ENCODE data around the gene CDH13.

The CDH13 gene

DNA sequence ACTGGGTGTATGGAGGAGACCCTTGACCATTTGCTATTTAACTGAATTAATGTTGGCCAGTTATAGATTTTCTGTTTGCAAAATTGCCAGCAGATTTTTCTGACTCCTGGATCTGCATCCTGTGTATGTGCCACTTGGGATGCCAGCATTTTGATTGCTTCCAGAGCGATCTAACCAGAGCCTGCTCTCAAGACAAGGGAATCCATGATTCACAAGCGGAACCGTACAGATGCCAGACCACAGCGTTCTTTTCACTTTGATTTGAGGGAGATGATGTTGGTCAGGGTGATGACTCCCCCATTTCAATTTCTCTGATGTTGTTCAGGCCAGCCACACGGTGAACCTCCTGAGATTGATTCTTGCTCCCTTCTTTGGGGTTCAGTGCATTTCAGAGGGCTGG, 228.7 kb downstream of the CDH13 start:
- no peak for DNase-seq

DNA sequence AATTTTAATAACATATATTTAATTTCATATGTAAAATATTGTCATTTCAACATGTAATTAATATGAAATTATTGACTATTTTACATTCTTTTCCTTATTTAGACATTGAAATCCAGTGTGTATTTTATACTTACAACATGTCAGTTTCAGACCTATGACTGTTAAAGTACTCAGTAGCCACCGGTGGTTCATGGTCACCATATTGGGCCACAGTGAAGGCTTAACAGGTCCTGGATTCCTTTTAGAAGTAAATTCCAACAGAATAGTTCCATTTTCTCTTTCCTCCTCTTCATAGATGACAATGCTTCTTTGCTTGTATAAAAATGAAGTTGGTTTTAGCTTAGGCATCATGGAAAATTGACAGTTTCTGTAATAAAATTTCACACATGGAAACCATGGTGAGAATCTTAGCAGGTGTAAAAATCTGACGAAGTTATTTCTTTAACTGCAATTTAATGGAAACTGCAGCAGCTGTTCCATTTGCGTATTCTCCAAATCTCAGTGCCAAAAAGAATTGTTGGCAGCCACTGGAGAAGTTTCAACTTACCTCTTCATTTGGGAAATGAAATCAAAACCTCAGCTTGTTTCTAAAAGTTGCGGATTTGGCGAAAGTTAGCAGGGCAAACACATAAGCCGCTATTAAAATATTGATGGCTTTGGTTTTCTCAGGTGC, 231.1 kb downstream of the CDH13 start:
- no peak for DNase-seq

GRCh38 chr16:82859662-82860061, 232.9 kb downstream of the CDH13 start:
- DNase-seq, result no peak

DNA sequence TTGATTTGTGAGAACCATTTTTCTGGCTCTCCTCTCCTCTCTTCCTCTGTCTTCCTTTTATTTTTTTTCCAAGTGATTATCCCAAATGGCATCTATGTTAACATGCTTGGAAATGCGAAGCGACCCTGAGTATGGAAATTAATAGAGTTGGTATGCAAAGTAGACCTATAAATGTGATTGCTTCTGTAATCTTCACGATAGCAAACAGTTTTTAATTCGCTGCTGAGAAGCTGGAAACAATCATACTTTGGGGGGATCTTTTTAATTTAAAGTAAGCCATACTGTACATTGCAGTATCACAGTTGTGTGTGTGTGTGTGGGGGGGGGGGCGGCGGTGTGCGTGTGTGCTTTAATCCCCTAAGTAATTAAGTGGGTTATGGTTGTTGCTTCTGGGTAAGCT, 233.3 kb downstream of the CDH13 start:
- no peak for DNase-seq

GRCh38 chr16:82862057-82862456, 235.3 kb downstream of the CDH13 start:
- DNase-seq, result no peak

GRCh38 chr16:82864332-82865040, 237.7 kb downstream of the CDH13 start:
- DNase-seq, result no peak

- DNase-seq, result no peak
Measured at GRCh38 chr16:82865412-82865811, 238.6 kb downstream of the CDH13 start.

DNA sequence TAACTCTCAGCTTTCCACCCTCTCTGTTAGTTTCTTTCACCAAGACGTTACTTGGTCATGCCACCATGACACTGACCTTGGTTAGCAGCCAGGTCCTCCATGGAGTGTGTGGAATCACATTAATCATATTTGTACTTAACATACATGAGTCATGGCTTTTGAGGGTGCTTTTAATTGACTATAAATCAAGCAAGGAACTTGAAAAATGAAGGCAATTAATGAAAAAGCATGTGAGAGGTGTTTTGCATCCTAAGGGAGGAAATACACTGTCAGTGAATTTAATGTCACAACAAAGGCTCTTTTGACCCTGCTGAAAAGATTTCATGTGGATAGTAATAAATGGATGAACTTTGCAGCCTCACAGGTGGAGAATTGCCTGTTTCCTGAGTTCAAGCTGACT, 240.7 kb downstream of the CDH13 start:
- DNase-seq, result no peak

GRCh38 chr16:82874271-82874670, 247.5 kb downstream of the CDH13 start:
- no peak for DNase-seq

- DNase-seq, result no peak
Measured at GRCh38 chr16:82874672-82875071, 247.9 kb downstream of the CDH13 start.

DNA sequence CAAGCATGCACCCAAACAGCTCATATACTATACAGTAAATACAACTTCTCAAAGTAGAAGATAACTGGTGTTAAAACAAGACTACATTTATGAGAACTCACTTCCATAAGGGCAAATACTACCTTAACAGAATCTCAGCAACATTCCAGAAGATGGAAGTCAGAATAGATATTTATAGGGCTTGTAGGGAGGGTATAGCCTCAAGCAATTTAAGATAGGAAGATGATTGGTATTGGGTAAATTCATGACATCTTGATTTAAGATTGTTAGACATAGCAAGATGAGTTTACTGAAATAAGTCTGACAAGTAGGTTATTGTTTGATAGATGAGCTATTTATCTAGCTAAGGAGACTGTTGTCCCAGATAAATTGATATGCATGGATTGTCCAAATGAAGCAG, 250.2 kb downstream of the CDH13 start:
- no peak for DNase-seq

DNA sequence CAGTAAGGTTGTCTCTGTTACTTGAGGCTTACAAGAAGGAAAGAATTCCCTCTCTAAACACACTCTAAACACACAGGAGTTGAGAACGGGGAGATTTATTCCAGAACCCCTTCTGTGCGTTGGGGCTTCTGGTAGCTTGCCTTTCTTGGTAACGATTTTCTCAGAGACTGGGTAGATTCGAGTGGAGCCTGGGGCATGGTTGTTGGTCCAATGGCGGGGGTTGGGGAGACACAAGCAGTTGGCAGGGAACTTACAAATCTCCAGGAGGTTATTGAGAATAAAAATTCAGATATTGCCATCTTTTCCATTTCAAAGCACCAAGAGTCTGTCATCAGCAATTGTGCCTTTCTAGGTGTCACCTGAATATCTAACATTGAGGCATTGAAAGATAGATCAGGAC, 251.7 kb downstream of the CDH13 start:
- DNase-seq, result no peak

GRCh38 chr16:82880346-82880745, 253.6 kb downstream of the CDH13 start:
- no peak for DNase-seq

DNA sequence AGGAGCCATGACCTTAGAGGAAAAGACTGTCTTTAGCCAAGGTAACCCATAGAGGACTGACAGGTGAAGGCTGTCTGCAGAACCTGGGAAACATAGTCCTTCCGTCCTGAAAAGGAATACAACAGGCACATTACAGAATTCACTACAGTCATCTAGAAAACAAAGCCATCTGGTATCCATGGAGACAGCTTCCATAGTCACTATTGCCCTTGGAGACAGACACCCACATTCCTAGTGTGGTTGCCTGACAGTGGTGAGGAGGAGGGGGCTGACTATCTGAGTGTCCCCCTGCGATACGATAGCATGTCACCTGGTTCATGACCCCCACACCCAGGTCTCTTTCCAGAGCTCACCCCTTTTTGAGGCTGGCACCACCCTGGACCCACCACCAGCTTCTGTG, 254.7 kb downstream of the CDH13 start:
- no peak for DNase-seq

DNA sequence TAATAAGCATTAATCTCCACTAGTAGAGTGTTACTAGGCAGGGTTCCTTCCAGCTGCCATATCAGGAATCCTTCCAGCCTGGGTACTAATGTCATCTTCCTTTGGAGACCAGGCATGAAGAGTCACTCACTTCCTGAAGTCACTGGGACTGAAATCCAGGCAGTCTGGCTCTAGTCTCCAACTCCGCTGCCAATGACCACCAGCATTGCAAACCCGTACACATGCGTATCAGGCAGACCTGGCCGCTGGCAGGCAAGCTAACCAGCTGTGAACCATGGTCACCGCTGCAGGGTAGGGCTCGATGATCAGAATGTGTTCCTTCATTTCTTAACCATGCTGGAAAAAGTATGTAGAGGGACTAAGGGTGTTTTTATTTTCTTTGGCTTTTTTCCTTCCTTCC, 255.5 kb downstream of the CDH13 start:
- DNase-seq, result no peak

DNA sequence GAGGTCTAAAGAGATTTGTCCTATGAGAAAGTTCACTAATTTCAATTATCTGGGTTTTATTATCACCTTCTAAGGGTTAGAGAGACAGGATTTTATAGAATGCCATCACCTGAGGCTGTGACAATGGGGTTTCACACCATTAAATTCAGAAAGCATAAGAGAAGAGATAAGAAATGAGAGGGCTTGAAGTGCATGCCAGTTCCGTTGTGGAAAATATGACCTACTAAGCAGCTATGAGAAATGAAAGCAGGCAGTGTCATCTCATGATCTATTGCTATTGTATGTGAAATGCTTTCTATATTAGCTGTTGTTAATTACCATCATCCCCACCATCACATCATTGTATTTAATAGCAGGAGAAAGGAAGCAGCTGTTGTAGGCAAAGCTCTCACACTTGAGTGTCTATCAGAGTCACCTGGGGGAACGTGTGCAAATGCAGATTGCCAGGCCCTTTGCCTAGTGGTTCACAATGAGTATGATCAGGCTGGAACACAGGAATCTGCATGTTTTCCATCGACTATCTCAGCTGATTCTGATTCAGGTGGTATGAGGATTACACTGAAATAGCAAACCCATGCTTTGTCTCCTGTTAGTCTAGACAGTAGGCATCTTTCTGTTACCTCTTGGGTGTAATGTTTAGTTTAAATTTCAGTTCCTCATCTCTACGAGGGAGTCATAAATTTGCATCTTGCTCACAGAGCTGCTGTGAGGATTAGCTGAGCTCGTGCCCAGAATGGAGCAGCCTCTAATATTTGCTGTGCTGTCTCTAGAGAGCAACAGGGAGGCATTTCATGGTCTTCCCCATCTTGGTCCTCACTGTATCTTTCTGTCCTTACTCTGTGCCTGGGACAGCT, 256.4 kb downstream of the CDH13 start:
- no peak for DNase-seq

- no peak for DNase-seq
Measured at GRCh38 chr16:82884320-82884898, 257.6 kb downstream of the CDH13 start.

DNA sequence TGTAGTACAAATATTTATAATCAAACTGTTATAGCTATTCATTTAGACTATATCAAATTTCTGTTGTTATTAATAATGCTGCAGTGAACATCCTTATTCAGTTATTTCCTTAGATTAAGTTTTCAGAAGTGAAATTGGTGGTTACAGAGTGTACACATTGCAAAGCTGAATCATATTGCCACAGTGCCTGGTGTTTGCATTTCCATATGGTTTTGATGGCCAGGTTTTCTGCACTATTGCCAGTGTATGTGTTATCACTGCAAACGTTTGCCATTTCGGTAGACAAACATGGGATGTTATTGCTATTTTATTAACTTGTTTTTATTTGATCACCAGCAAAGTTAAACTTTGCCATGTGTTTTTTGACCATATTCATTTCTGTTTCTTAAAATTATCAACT, 259.4 kb downstream of the CDH13 start:
- no peak for DNase-seq

DNA sequence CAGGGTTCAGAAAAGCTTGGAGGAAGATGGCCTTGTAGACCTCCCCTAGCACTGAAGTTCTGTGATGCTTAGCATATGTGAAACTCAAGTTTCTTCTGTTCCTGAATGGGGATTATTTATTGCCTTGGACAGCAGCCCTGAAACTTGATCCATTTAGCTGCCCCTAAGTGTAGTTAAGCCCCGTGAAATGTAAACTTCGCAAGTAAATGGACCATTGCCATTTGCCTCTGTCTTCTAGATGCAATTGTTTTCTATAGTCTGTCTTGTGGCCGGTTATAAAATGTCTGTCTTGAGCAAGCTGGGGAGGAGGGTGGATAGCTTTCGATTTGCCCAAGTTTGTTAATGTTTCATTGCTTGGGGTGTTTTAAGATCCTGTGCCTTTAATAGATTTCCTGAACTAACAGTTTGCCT, 261.8 kb downstream of the CDH13 start:
- no peak for DNase-seq

GRCh38 chr16:82891424-82891823, 264.7 kb downstream of the CDH13 start:
- no peak for DNase-seq

GRCh38 chr16:82891918-82892317, 265.1 kb downstream of the CDH13 start:
- no peak for DNase-seq

DNA sequence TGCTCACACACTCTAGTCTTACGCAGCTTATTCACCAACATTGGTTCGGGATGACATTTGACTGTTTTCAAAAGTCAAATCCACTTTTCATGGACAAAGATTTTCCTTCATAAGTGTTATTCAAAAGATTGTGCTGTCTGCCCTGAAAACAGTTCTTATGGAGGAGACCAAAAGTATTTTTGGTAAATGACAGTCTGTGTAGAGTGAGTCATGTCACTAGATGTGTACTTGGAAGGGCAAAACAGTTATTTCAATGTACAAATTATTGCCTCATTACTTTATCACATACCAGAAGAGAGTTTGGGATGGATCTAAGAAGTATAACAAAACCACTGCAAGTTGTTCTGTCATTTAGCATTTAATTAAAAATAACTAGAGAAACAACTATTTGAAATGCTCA, 265.6 kb downstream of the CDH13 start:
- DNase-seq, result no peak

- DNase-seq, result no peak
Measured at GRCh38 chr16:82895843-82896242, 269.1 kb downstream of the CDH13 start.

- DNase-seq, result no peak
Measured at GRCh38 chr16:82899006-82899405, 272.2 kb downstream of the CDH13 start.
